SK-N-SH treated with all-trans-retinoic acid at 6 μM for 48 hours (cell line): ENCODE data around the gene PNMT.

Experiments used
- ARNTL ChIP-seq: fragments of 450-650 bp; formaldehyde crosslinking; IDR thresholded peaks from 2 replicates; pipeline ENCODE4 v1.5.0; 2020; ENCODE audit warnings: low read depth, mild to moderate bottlenecking, moderate library complexity, borderline replicate concordance
- BACH2 ChIP-seq: fragments of 250-450 bp; sonication (Bioruptor Pico); IDR thresholded peaks from 2 replicates; pipeline ENCODE4 v1.9.0; 2021; ENCODE audit warnings: mild to moderate bottlenecking, borderline replicate concordance
- POU6F1 ChIP-seq: fragments of 250-450 bp; sonication (Bioruptor Pico); IDR thresholded peaks from 2 replicates; pipeline ENCODE4 v1.8.0; 2021; ENCODE audit warnings: low read depth, mild to moderate bottlenecking, moderate library complexity, borderline replicate concordance
- ZNF565 ChIP-seq: fragments of 450-650 bp; formaldehyde crosslinking; conservative IDR thresholded peaks from 2 replicates; pipeline ENCODE4 v1.5.0; 2020; ENCODE audit warnings: low read depth, mild to moderate bottlenecking, moderate library complexity
- TF ChIP-seq, protein P1 (sequence below): fragments of 250-450 bp; sonication (Bioruptor Pico); IDR thresholded peaks from 2 replicates; pipeline ENCODE4 v1.8.0; 2020; ENCODE audit warnings: mild to moderate bottlenecking, moderate library complexity, borderline replicate concordance
- TF ChIP-seq, protein P2 (sequence below): fragments of 250-450 bp; sonication (Bioruptor Pico); IDR thresholded peaks from 2 replicates; pipeline ENCODE4 v1.5.1; 2020; ENCODE audit warnings: low read depth, mild to moderate bottlenecking, moderate library complexity

- TF ChIP-seq BACH2 (CRISPR knock-in tag) (no peak), ZNF565 (CRISPR knock-in tag) (no peak), ARNTL (CRISPR knock-in tag) (no peak), POU6F1 (no peak)
- TF ChIP-seq, protein P1, sequence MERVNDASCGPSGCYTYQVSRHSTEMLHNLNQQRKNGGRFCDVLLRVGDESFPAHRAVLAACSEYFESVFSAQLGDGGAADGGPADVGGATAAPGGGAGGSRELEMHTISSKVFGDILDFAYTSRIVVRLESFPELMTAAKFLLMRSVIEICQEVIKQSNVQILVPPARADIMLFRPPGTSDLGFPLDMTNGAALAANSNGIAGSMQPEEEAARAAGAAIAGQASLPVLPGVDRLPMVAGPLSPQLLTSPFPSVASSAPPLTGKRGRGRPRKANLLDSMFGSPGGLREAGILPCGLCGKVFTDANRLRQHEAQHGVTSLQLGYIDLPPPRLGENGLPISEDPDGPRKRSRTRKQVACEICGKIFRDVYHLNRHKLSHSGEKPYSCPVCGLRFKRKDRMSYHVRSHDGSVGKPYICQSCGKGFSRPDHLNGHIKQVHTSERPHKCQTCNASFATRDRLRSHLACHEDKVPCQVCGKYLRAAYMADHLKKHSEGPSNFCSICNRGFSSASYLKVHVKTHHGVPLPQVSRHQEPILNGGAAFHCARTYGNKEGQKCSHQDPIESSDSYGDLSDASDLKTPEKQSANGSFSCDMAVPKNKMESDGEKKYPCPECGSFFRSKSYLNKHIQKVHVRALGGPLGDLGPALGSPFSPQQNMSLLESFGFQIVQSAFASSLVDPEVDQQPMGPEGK, result no peak
- TF ChIP-seq, protein P2, sequence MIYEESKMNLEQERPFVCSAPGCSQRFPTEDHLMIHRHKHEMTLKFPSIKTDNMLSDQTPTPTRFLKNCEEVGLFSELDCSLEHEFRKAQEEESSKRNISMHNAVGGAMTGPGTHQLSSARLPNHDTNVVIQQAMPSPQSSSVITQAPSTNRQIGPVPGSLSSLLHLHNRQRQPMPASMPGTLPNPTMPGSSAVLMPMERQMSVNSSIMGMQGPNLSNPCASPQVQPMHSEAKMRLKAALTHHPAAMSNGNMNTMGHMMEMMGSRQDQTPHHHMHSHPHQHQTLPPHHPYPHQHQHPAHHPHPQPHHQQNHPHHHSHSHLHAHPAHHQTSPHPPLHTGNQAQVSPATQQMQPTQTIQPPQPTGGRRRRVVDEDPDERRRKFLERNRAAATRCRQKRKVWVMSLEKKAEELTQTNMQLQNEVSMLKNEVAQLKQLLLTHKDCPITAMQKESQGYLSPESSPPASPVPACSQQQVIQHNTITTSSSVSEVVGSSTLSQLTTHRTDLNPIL, result no peak
Observed at GRCh38 chr17:39677072-39677471, 8.8 kb downstream of the PNMT start.
